ENCODE data around the gene OSBPL7. TPM values are rescaled to one million over a fixed set of nuclear protein-coding genes. Genes with fewer than 3 reads are reported as not detected.

Gene OSBPL7
- total and polyA plus RNA-seq, 2 donors (not counting 3 experiments of a cell fraction or from before 2014, with no cell fraction given): 16.2 to 29.1 TPM

GRCh38 chr17:47763913-47764582, 57.5 kb downstream of the OSBPL7 start:
- Histone ChIP-seq H3K4me1 (ENCODE audit: control insufficient read depth, extremely low read depth, insufficient read depth, low read length) (no peaks in the 10 kb centered on the region), H2AFZ (ENCODE audit: low read depth, low read length) (no peak overlapping the region), H3K27ac (ENCODE audit: insufficient read depth, low read depth, low read length) (no peak overlapping the region), H3K9me1 (replicated peaks; ENCODE audit: control insufficient read depth, extremely low read depth, insufficient read depth, low read length) (no peaks in the 10 kb centered on the region), H3K79me2 (ENCODE audit: control insufficient read depth, insufficient read depth, low read length) (no peaks in the 10 kb centered on the region), H4K20me1 (replicated peaks; ENCODE audit: control insufficient read depth, extremely low read depth, insufficient read depth, low read length) (no peaks in the 10 kb centered on the region), H3K27me3 (ENCODE audit: control insufficient read depth in 2 of 2, insufficient read depth in 2 of 2, low read length in 2 of 2) (peaks cover 3% of the 10 kb centered on the region in 2 experiments), H3K9ac (replicated peaks; ENCODE audit: extremely low read depth, insufficient read depth, low read length) (no peak overlapping the region), H3K4me3 (replicated peaks in 1 of 3; ENCODE audit: insufficient read depth in 1 of 3, low read depth in 1 of 3, low read length in 3 of 3) (no peak overlapping the region), H3K9me3 (replicated peaks; ENCODE audit: control insufficient read depth, insufficient read depth, low read length) (no peaks in the 10 kb centered on the region), H3K4me2 (ENCODE audit: insufficient read depth, low read length) (no peak overlapping the region), H3K36me3 (ENCODE audit: control insufficient read depth in 2 of 2, extremely low read depth in 1 of 2, insufficient read depth in 2 of 2, low read length in 2 of 2) (no peaks in the 10 kb centered on the region)
- intact Hi-C loops (cut with micrococcal nuclease) (no loop called here), dilution Hi-C loops (cut with MboI; ENCODE audit: extremely low pct_ligation_motif_present, low sequenced_read_pairs) (no loop called here)
- TF ChIP-seq FOS (IDR thresholded peaks at IDR 0.05; ENCODE audit: borderline replicate concordance, insufficient read depth, low read length): peak; percentile 5
- no peak for TF ChIP-seq POLR2AphosphoS5 (IDR thresholded peaks at IDR 0.05; ENCODE audit: insufficient read depth, low read depth, low read length)
- no peak for DNase-seq (ENCODE audit: low read depth, low spot score)
- no TSS peak for BruUV-seq (replicated peaks)
- POLR2A ChIA-PET: no interaction called here
- CTCF ChIA-PET: no interaction called here
- FAIRE-seq: no peak

DNA sequence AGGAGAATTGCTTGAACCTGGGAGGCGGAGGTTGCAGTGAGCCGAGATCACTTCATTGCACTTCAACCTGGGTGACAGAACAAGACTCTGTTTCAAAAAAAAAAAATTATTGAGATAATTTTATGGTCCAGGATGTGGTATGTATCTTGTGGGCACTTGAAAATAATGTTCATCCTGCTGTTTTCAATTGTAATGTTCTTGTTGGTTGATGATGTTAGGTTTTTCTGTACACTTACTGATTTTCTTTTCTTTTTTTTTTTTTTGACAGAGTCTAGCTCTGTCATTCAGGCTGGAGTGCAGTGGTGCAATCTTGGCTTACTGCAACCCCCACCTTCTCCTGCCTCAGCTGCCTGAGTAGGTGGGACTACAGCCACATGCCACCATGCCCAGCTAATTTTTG, 58.9 kb downstream of the OSBPL7 start:
- no peak overlapping the region for H2AFZ ChIP-seq (ENCODE audit: low read depth, low read length)
- H3K27ac ChIP-seq (ENCODE audit: insufficient read depth, low read depth, low read length): no peak overlapping the region
- no peaks in the 10 kb centered on the region for H3K9me3 ChIP-seq (replicated peaks; ENCODE audit: control insufficient read depth, insufficient read depth, low read length)
- H3K79me2 ChIP-seq (ENCODE audit: control insufficient read depth, insufficient read depth, low read length): no peaks in the 10 kb centered on the region
- TF ChIP-seq POLR2AphosphoS5 (IDR thresholded peaks at IDR 0.05; ENCODE audit: insufficient read depth, low read depth, low read length) (no peak), JUN (IDR thresholded peaks at IDR 0.05; ENCODE audit: borderline replicate concordance, insufficient read depth, insufficient read length, low read depth) (no peak), GATA2 (IDR thresholded peaks at IDR 0.05; ENCODE audit: insufficient read depth, insufficient read length, low read depth, low read length) (no peak), POLR2A (IDR thresholded peaks at IDR 0.05; ENCODE audit: low read depth, low read length) (no peak), MYC (IDR thresholded peaks at IDR 0.05; ENCODE audit: low read depth, low read length) (no peak), EZH2 (IDR thresholded peaks at IDR 0.05; ENCODE audit: borderline replicate concordance, low read depth, low read length, severe bottlenecking) (no peak), MAX (IDR thresholded peaks at IDR 0.05; ENCODE audit: insufficient read depth, insufficient read length) (no peak), FOS (IDR thresholded peaks at IDR 0.05; ENCODE audit: borderline replicate concordance, insufficient read depth, low read length) (no peak)
- TF ChIP-seq, protein P1, sequence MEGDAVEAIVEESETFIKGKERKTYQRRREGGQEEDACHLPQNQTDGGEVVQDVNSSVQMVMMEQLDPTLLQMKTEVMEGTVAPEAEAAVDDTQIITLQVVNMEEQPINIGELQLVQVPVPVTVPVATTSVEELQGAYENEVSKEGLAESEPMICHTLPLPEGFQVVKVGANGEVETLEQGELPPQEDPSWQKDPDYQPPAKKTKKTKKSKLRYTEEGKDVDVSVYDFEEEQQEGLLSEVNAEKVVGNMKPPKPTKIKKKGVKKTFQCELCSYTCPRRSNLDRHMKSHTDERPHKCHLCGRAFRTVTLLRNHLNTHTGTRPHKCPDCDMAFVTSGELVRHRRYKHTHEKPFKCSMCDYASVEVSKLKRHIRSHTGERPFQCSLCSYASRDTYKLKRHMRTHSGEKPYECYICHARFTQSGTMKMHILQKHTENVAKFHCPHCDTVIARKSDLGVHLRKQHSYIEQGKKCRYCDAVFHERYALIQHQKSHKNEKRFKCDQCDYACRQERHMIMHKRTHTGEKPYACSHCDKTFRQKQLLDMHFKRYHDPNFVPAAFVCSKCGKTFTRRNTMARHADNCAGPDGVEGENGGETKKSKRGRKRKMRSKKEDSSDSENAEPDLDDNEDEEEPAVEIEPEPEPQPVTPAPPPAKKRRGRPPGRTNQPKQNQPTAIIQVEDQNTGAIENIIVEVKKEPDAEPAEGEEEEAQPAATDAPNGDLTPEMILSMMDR (IDR thresholded peaks at IDR 0.05; ENCODE audit: extremely low read depth in 1 of 2, insufficient read depth in 1 of 2, low read depth in 1 of 2, low read length in 2 of 2): no peak
- no peak overlapping the region for H3K4me2 ChIP-seq (ENCODE audit: insufficient read depth, low read length)
- ChIA-PET POLR2A (no interaction called here), CTCF (no interaction called here)
- BruUV-seq (replicated peaks): no TSS peak
- no peak overlapping the region for H3K9ac ChIP-seq (replicated peaks; ENCODE audit: extremely low read depth, insufficient read depth, low read length)
- no peak overlapping the region for H3K4me3 ChIP-seq (replicated peaks in 1 of 3; ENCODE audit: insufficient read depth in 1 of 3, low read depth in 1 of 3, low read length in 3 of 3)
- no peaks in the 10 kb centered on the region for H4K20me1 ChIP-seq (replicated peaks; ENCODE audit: control insufficient read depth, extremely low read depth, insufficient read depth, low read length)
- H3K4me1 ChIP-seq (ENCODE audit: control insufficient read depth, extremely low read depth, insufficient read depth, low read length): no peaks in the 10 kb centered on the region
- no peaks in the 10 kb centered on the region for H3K36me3 ChIP-seq (ENCODE audit: control insufficient read depth in 2 of 2, extremely low read depth in 1 of 2, insufficient read depth in 2 of 2, low read length in 2 of 2)
- intact Hi-C loops (cut with micrococcal nuclease) (no loop called here), dilution Hi-C loops (cut with MboI; ENCODE audit: extremely low pct_ligation_motif_present, low sequenced_read_pairs) (no loop called here)
- peaks cover 3 to 9% of the 10 kb centered on the region in 2 experiments for H3K27me3 ChIP-seq (ENCODE audit: control insufficient read depth in 2 of 2, insufficient read depth in 2 of 2, low read length in 2 of 2)
- no peaks in the 10 kb centered on the region for H3K9me1 ChIP-seq (replicated peaks; ENCODE audit: control insufficient read depth, extremely low read depth, insufficient read depth, low read length)
- FAIRE-seq (no peak), DNase-seq (ENCODE audit: low read depth, low spot score) (no peak)
